ENCODE measurements around the gene ACAP2.
"Not testable (repeated sequence)": the region's sequence is repeated elsewhere in the genome, so short reads cannot be mapped to it uniquely, and the experiment has no call there.

Gene ACAP2

GRCh38 chr3:195394700-195395099, 48.1 kb downstream of the ACAP2 start:
- no peak for DNase-seq (ENCODE audit: low read depth in 2 of 2, low spot score in 1 of 2)

GRCh38 chr3:195394024-195394423, 48.8 kb downstream of the ACAP2 start:
- no peak for DNase-seq (ENCODE audit: low read depth in 2 of 2, low spot score in 1 of 2)

- DNase-seq (ENCODE audit: low read depth in 2 of 2, low spot score in 1 of 2), result no peak
Observed at GRCh38 chr3:195388380-195388779, 54.4 kb downstream of the ACAP2 start.

- DNase-seq (ENCODE audit: low read depth in 2 of 2, low spot score in 1 of 2), result no peak
Observed at GRCh38 chr3:195386739-195387138, 56.1 kb downstream of the ACAP2 start.

- DNase-seq (ENCODE audit: low read depth in 2 of 2, low spot score in 1 of 2), result no peak
Observed at GRCh38 chr3:195385526-195385925, 57.3 kb downstream of the ACAP2 start.

- no peak for DNase-seq (ENCODE audit: low read depth in 2 of 2, low spot score in 1 of 2)
Observed at GRCh38 chr3:195384952-195385351, 57.9 kb downstream of the ACAP2 start.

GRCh38 chr3:195372220-195372619, 70.6 kb downstream of the ACAP2 start:
- no peak for DNase-seq (ENCODE audit: low read depth in 2 of 2, low spot score in 1 of 2)

- DNase-seq (ENCODE audit: low read depth in 2 of 2, low spot score in 1 of 2), result no peak
Observed at GRCh38 chr3:195366200-195366925, 76.5 kb downstream of the ACAP2 start.

GRCh38 chr3:195365371-195365770, 77.4 kb downstream of the ACAP2 start:
- DNase-seq (ENCODE audit: low read depth in 2 of 2, low spot score in 1 of 2), result no peak

GRCh38 chr3:195357797-195358196, 85.0 kb downstream of the ACAP2 start:
- not testable (repeated sequence) for DNase-seq (ENCODE audit: low read depth in 2 of 2, low spot score in 1 of 2)

GRCh38 chr3:195356151-195357086, 86.4 kb downstream of the ACAP2 start:
- no peak for DNase-seq (ENCODE audit: low read depth in 2 of 2, low spot score in 1 of 2)

- not testable (repeated sequence) for DNase-seq (ENCODE audit: low read depth in 2 of 2, low spot score in 1 of 2)
Observed at GRCh38 chr3:195354009-195354408, 88.8 kb downstream of the ACAP2 start.

- no peak for DNase-seq (ENCODE audit: low read depth in 2 of 2, low spot score in 1 of 2)
Observed at GRCh38 chr3:195352895-195353488, 89.8 kb downstream of the ACAP2 start.

- DNase-seq (ENCODE audit: low read depth in 2 of 2, low spot score in 1 of 2), result no peak
Observed at GRCh38 chr3:195348426-195349115, 94.2 kb downstream of the ACAP2 start.

GRCh38 chr3:195337747-195338146, 105.1 kb downstream of the ACAP2 start:
- DNase-seq (ENCODE audit: low read depth in 2 of 2, low spot score in 1 of 2), result no peak

GRCh38 chr3:195334967-195335366, 107.9 kb downstream of the ACAP2 start:
- DNase-seq (ENCODE audit: low read depth in 2 of 2, low spot score in 1 of 2), result no peak

- no peak for DNase-seq (ENCODE audit: low read depth in 2 of 2, low spot score in 1 of 2)
Observed at GRCh38 chr3:195319060-195319459, 123.8 kb downstream of the ACAP2 start.

GRCh38 chr3:195312714-195313113, 130.1 kb downstream of the ACAP2 start:
- DNase-seq (ENCODE audit: low read depth in 2 of 2, low spot score in 1 of 2), result no peak

GRCh38 chr3:195307711-195308110, 135.1 kb downstream of the ACAP2 start:
- no peak for DNase-seq (ENCODE audit: low read depth in 2 of 2, low spot score in 1 of 2)

GRCh38 chr3:195306369-195306768, 136.5 kb downstream of the ACAP2 start:
- DNase-seq (ENCODE audit: low read depth in 2 of 2, low spot score in 1 of 2), result no peak

GRCh38 chr3:195302431-195302830, 140.4 kb downstream of the ACAP2 start:
- no peak for DNase-seq (ENCODE audit: low read depth in 2 of 2, low spot score in 1 of 2)

Data from stimulated activated CD8-positive, alpha-beta memory T cell treated with anti-CD3 and anti-CD28 coated beads, Interleukin-4, amount 100 ng/mL, for 1 hour (primary cell).